ENCODE results near the gene TTLL1.

The TTLL1 gene

DNA sequence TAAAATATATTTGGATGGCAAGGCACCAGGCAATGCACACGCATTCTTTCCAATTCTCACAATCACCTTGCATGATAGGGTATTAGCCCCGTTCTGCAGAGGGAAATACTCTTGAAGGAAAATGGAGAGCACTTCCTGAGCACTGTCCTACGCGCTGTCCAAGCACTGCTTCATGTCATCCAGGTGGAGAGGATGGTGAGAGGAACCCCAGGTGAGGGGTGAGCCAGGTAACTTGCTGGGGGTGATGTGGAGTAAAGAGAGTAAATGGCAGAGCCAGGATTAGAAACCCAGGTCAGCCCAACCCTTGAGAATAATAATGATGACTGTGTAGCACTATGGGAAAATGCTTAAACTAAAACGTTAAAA is 73.5 kb downstream of the TTLL1 start:
- H3K9me3 ChIP-seq (ENCODE audit: control insufficient read depth, insufficient read depth, low read length), result no peaks in the 10 kb centered on the region
- no peaks in the 10 kb centered on the region for H3K36me3 ChIP-seq (ENCODE audit: control insufficient read depth, low read length)
- H3K9me2 ChIP-seq (replicated peaks; ENCODE audit: control insufficient read depth, low read length), result no peaks in the 10 kb centered on the region
- no peak overlapping the region for H3K27ac ChIP-seq (ENCODE audit: low read depth, low read length)
- H3F3A ChIP-seq (ENCODE audit: control insufficient read depth, insufficient read depth), result no peaks in the 10 kb centered on the region
- H3K79me2 ChIP-seq (ENCODE audit: control insufficient read depth, low read length), result peaks cover 41% of the 10 kb centered on the region
- peak overlapping the region; percentile 83 for H3K4me3 ChIP-seq (ENCODE audit: low read length)
- peaks cover 18% of the 10 kb centered on the region for H3K4me1 ChIP-seq (ENCODE audit: control insufficient read depth, low read length)
- no peak for TF ChIP-seq EZH2phosphoT487 (IDR thresholded peaks at IDR 0.05; ENCODE audit: borderline replicate concordance, low read length)
- TF ChIP-seq, protein P1, sequence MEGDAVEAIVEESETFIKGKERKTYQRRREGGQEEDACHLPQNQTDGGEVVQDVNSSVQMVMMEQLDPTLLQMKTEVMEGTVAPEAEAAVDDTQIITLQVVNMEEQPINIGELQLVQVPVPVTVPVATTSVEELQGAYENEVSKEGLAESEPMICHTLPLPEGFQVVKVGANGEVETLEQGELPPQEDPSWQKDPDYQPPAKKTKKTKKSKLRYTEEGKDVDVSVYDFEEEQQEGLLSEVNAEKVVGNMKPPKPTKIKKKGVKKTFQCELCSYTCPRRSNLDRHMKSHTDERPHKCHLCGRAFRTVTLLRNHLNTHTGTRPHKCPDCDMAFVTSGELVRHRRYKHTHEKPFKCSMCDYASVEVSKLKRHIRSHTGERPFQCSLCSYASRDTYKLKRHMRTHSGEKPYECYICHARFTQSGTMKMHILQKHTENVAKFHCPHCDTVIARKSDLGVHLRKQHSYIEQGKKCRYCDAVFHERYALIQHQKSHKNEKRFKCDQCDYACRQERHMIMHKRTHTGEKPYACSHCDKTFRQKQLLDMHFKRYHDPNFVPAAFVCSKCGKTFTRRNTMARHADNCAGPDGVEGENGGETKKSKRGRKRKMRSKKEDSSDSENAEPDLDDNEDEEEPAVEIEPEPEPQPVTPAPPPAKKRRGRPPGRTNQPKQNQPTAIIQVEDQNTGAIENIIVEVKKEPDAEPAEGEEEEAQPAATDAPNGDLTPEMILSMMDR (IDR thresholded peaks at IDR 0.05; ENCODE audit: low read depth, low read length, poor library complexity, severe bottlenecking), result no peak
- peak overlapping the region; percentile 98 for H3K4me2 ChIP-seq (ENCODE audit: low read length)
- no peaks in the 10 kb centered on the region for H3K27me3 ChIP-seq (ENCODE audit: control insufficient read depth, low read length)
- peaks cover 6% of the 10 kb centered on the region; the same call in 1 of the 2 replicates for H4K20me1 ChIP-seq (ENCODE audit: control insufficient read depth, insufficient read depth, low read depth, low read length)

DNA sequence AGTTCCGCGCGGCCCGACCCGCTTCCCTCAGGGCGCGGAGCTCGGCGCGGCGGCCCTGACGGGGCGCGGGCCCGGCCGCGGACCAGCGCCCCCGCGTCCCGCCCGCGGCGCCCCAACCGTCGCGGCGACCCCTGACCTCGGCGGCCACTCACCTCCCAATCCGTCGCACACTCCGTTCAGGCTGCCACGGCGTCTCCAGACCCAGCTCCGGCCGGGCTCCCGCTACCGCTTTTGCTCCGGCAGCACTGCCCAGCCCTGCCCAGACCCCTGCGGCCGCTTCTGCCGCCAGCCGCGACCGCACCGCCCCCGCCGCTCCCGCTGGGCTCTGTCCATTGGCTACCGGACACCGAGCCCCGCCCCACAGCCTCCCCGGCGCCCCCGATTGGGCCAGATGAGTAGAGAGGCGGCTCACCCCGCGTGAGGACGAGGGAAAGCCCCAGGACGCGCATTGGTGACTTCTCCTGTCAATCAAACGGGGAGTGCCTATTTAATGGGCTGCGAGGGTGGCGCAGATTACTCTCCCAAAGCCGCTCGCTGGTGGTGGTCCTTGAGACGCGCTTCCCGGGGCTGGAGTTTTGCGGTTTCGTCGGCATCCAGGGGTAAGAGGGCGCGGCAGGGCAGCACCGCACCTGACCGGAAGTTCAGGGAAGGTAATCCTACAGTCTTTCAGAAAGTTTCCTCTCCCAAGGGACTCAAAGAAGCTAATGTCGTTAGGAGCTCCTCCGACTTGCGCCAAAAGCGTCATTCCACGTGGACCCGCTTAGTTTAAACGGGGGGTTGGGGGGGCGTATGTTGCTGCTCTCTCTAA is 74.1 kb downstream of the TTLL1 start, which contains the start of gene PACSIN2:
Gene PACSIN2, minus strand, starts transcription at position 281 of the 808 bp plus-strand sequence. CDS start 103,069 bp downstream, outside the sequence.
- Histone ChIP-seq H3K27me3 (ENCODE audit: control insufficient read depth, low read length) (no peaks in the 10 kb centered on the region), H4K20me1 (ENCODE audit: control insufficient read depth, insufficient read depth, low read depth, low read length) (peaks cover 6% of the 10 kb centered on the region; the same call in 1 of the 2 replicates), H3K9me2 (replicated peaks; ENCODE audit: control insufficient read depth, low read length) (no peaks in the 10 kb centered on the region), H3K4me3 (ENCODE audit: low read length) (peak within 1 kb of the TSS; percentile 83), H3K36me3 (ENCODE audit: control insufficient read depth, low read length) (no peaks in the 10 kb centered on the region), H3F3A (ENCODE audit: control insufficient read depth, insufficient read depth) (no peaks in the 10 kb centered on the region), H3K9me3 (ENCODE audit: control insufficient read depth, insufficient read depth, low read length) (no peaks in the 10 kb centered on the region), H3K4me2 (ENCODE audit: low read length) (peak within 1 kb of the TSS; percentile 98), H3K4me1 (ENCODE audit: control insufficient read depth, low read length) (peaks cover 18% of the 10 kb centered on the region), H3K79me2 (ENCODE audit: control insufficient read depth, low read length) (peaks cover 47% of the 10 kb centered on the region), H3K27ac (ENCODE audit: low read depth, low read length) (no peak within 1 kb of the TSS)
- TF ChIP-seq, protein P1 (IDR thresholded peaks at IDR 0.05; ENCODE audit: low read depth, low read length, poor library complexity, severe bottlenecking), result no peak
- no peak for TF ChIP-seq EZH2phosphoT487 (IDR thresholded peaks at IDR 0.05; ENCODE audit: borderline replicate concordance, low read length)

DNA sequence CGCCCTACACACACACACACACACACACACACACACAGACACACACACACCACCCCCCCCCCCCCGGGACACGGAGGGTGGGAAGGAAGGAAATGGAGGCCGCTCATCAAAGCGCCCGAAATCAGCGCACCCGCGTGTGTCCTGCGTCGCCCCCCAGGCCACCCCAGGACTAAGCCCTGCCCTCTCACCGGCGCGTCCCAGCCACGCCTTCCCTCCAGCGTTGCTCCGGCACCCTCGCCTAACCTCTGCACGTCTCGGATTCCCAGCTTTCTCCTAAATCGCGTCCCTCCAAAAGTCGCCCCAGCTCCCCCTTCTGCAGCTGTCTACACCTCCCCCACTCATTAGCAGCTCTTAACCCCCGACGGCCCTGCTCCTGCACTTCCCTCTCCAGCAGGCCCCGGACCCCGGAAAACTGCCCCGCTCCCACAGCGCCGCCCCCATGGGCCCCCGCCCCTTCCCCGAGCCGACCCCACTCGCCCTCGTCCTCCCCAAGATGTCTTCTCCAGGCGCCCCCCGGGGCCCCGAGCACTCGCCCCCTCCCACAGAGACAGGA is 74.8 kb downstream of the TTLL1 start:
- Histone ChIP-seq H3K79me2 (ENCODE audit: control insufficient read depth, low read length) (peaks cover 53% of the 10 kb centered on the region), H3K4me1 (ENCODE audit: control insufficient read depth, low read length) (peaks cover 19% of the 10 kb centered on the region), H3K9me2 (replicated peaks; ENCODE audit: control insufficient read depth, low read length) (no peaks in the 10 kb centered on the region), H3K9me3 (ENCODE audit: control insufficient read depth, insufficient read depth, low read length) (no peaks in the 10 kb centered on the region), H3K27me3 (ENCODE audit: control insufficient read depth, low read length) (no peaks in the 10 kb centered on the region), H3K4me3 (ENCODE audit: low read length) (peak overlapping the region; percentile 83), H4K20me1 (ENCODE audit: control insufficient read depth, insufficient read depth, low read depth, low read length) (peaks cover 6% of the 10 kb centered on the region; the same call in 1 of the 2 replicates), H3K36me3 (ENCODE audit: control insufficient read depth, low read length) (peaks cover 2% of the 10 kb centered on the region; the same call in 1 of the 2 replicates), H3F3A (ENCODE audit: control insufficient read depth, insufficient read depth) (no peaks in the 10 kb centered on the region), H3K27ac (ENCODE audit: low read depth, low read length) (no peak overlapping the region), H3K4me2 (ENCODE audit: low read length) (peak overlapping the region; percentile 76)
- TF ChIP-seq EZH2phosphoT487 (IDR thresholded peaks at IDR 0.05; ENCODE audit: borderline replicate concordance, low read length), result no peak
- TF ChIP-seq, protein P1 (IDR thresholded peaks at IDR 0.05; ENCODE audit: low read depth, low read length, poor library complexity, severe bottlenecking), result no peak

Measured in DOHH2 (cell line).